ENCODE results near the gene STS. TPM values are rescaled to one million over a fixed set of nuclear protein-coding genes. Genes with fewer than 3 reads are reported as not detected.
A peak's percentile ranks its signal among the peaks of the same experiment; 100 is the strongest.

Gene STS
- total RNA-seq, 1 experiment from 2014 or later: 3.3 TPM

- Histone ChIP-seq H4K20me1 (ENCODE audit: low read length) (no peaks in the 10 kb centered on the region), H3K4me3 (ENCODE audit: low read length) (peak overlapping the region; percentile 96), H3K27me3 (ENCODE audit: low read length) (no peaks in the 10 kb centered on the region), H3K79me2 (ENCODE audit: low read length) (peaks cover 54% of the 10 kb centered on the region), H3K4me2 (ENCODE audit: low read length) (peak overlapping the region; percentile 82), H3K27ac (ENCODE audit: low read length) (peak overlapping the region; percentile 68), H3K9me3 (ENCODE audit: low read length) (no peaks in the 10 kb centered on the region), H3K4me1 (ENCODE audit: insufficient read depth, low read length) (peaks cover 36% of the 10 kb centered on the region), H3F3A (ENCODE audit: low read length, unreplicated experiment) (no peaks in the 10 kb centered on the region), H3K36me3 (ENCODE audit: low read depth, low read length) (no peaks in the 10 kb centered on the region), H3K9ac (ENCODE audit: low read length) (peak overlapping the region; percentile 93), H3K9me2 (replicated peaks; ENCODE audit: low read length) (no peaks in the 10 kb centered on the region), H2AFZ (ENCODE audit: low read length) (peak overlapping the region; percentile 49)
- TF ChIP-seq CTCF (conservative IDR thresholded peaks at IDR 0.05; ENCODE audit: low read depth, low read length): no peak
- TF ChIP-seq EZH2 (IDR thresholded peaks at IDR 0.05; ENCODE audit: low read length, unreplicated experiment): no peak
- TF ChIP-seq EZH2phosphoT487 (IDR thresholded peaks at IDR 0.05; ENCODE audit: borderline replicate concordance, low read length): no peak
- CTCF ChIA-PET: no interaction called here
- POLR2A ChIA-PET (ENCODE audit: unreplicated experiment): no interaction called here
- intact Hi-C loops (cut with micrococcal nuclease): loop anchor here (5.0 kb wide), 1 partner anchor 225 kb away; no protein-coding TSS in a partner anchor
- DNase-seq (no peak), ATAC-seq (no peak; the same call in 1 of the 2 replicates)
- BruUV-seq (replicated peaks): TSS peak; percentile 38
These were observed 654 bp upstream of the STS start for GRCh38 chrX:7146703-7147412.

GRCh38 chrX:7147978-7148854 lies 704 bp downstream of the STS start, which contains the start of gene PUDP:
Gene PUDP, minus strand, starts transcription at chrX:7148153. Its CDS starts 40 bp downstream, at chrX:7148113.
- Histone ChIP-seq H3K36me3 (ENCODE audit: low read depth, low read length) (no peaks in the 10 kb centered on the region), H3K27me3 (ENCODE audit: low read length) (no peaks in the 10 kb centered on the region), H3K4me3 (ENCODE audit: low read length) (peak within 1 kb of the TSS; percentile 96), H3K79me2 (ENCODE audit: low read length) (peaks cover 43% of the 10 kb centered on the region), H3K4me2 (ENCODE audit: low read length) (peak within 1 kb of the TSS; percentile 99), H3K4me1 (ENCODE audit: insufficient read depth, low read length) (peaks cover 29% of the 10 kb centered on the region), H4K20me1 (ENCODE audit: low read length) (no peaks in the 10 kb centered on the region), H3F3A (ENCODE audit: low read length, unreplicated experiment) (no peaks in the 10 kb centered on the region), H3K9me2 (replicated peaks; ENCODE audit: low read length) (no peaks in the 10 kb centered on the region), H3K27ac (ENCODE audit: low read length) (peak within 1 kb of the TSS; percentile 68), H3K9ac (ENCODE audit: low read length) (peak within 1 kb of the TSS; percentile 93), H2AFZ (ENCODE audit: low read length) (peak within 1 kb of the TSS; percentile 98), H3K9me3 (ENCODE audit: low read length) (no peaks in the 10 kb centered on the region)
- ChIA-PET CTCF (no interaction called here), POLR2A (ENCODE audit: unreplicated experiment) (no interaction called here)
- DNase-seq (peak; percentile 84), ATAC-seq (peak; percentile 78)
- TF ChIP-seq CTCF (conservative IDR thresholded peaks at IDR 0.05; ENCODE audit: low read depth, low read length) (peak; percentile 26; the same call in 1 of the 2 replicates), EZH2phosphoT487 (IDR thresholded peaks at IDR 0.05; ENCODE audit: borderline replicate concordance, low read length) (no peak)
- BruUV-seq (replicated peaks): no TSS peak
- intact Hi-C loops (cut with micrococcal nuclease): loop anchor here (1.0 to 5.0 kb wide), 2 partner anchors 16 to 224 kb away; no protein-coding TSS in a partner anchor
